BJ (cell line): ENCODE data around the gene PLG. TPM values are rescaled to one million over a fixed set of nuclear protein-coding genes. Genes with fewer than 3 reads are reported as not detected.
"Not testable (repeated sequence)": the region's sequence is repeated elsewhere in the genome, so short reads cannot be mapped to it uniquely, and the experiment has no call there.

Experiments
- CTCF ChIA-PET: fragments of 350-600 bp; formaldehyde crosslinking; extraction: SDS; loops from one replicate; lab custom pipeline; 2021; ENCODE audit warnings: antibody characterized with exemption, inconsistent platforms; lab: Yijun Ruan, JAX
- POLR2A ChIA-PET: fragments of 300-600 bp; sonication (Branson Sonifier 250); formaldehyde crosslinking; extraction: SDS; loops from one replicate; lab custom pipeline; 2021; ENCODE audit warnings: antibody characterized with exemption; lab: Charles Lee
- DNase-seq: peaks from one replicate; pipeline ENCODE4 v3.0.0-alpha.2; 2011; ENCODE audit warnings: low read depth
- H3K27me3 ChIP-seq: 2 replicates; pipeline ENCODE4 v1.6.0; 2011; ENCODE audit warnings: low read length; ENCODE audit not compliant: control insufficient read depth, insufficient read depth
- H3K36me3 ChIP-seq: 2 replicates; pipeline ENCODE4 v1.5.1; 2011; ENCODE audit warnings: low read length; ENCODE audit not compliant: control insufficient read depth, insufficient read depth
- H3K4me3 ChIP-seq: 2 replicates; pipeline ENCODE4 v1.5.1; 2011; ENCODE audit warnings: low read depth, mild to moderate bottlenecking, control low read depth, low read length
- CTCF ChIP-seq: IDR thresholded peaks from 2 replicates; pipeline ENCODE4 v1.5.1; 2011; ENCODE audit warnings: low read depth, mild to moderate bottlenecking, control low read depth, inconsistent platforms, low read length, moderate library complexity; ENCODE audit not compliant: insufficient read depth
- polyA plus RNA-seq: library from polyadenylated mRNA; depleted of rRNA; stranded (reverse); fragments of >200 nt; gene quantifications from 2 replicates; pipeline ENCODE4 v1.2.3, GENCODE V29; 2011

The PLG gene
- polyA plus RNA-seq, 1 experiment, result not detected

- Histone ChIP-seq H3K27me3 (no peaks in the 10 kb centered on the region), H3K4me3 (no peak overlapping the region), H3K36me3 (no peaks in the 10 kb centered on the region)
- POLR2A ChIA-PET, result no interaction called here
- DNase-seq, result no peak
- peak; percentile 50 for TF ChIP-seq CTCF
- CTCF ChIA-PET, result no interaction called here
Observed at GRCh38 chr6:160766989-160767646, 65.1 kb downstream of the PLG start.

- CTCF ChIA-PET, result no interaction called here
- POLR2A ChIA-PET, result no interaction called here
- H3K27me3 ChIP-seq, result no peaks in the 10 kb centered on the region
- no peaks in the 10 kb centered on the region for H3K36me3 ChIP-seq
- no peak overlapping the region for H3K4me3 ChIP-seq
- DNase-seq, result no peak
- TF ChIP-seq CTCF, result no peak
Observed at GRCh38 chr6:160767647-160768019, 65.6 kb downstream of the PLG start.

- no peak for DNase-seq
- no peaks in the 10 kb centered on the region for H3K27me3 ChIP-seq
- H3K36me3 ChIP-seq, result no peaks in the 10 kb centered on the region
- ChIA-PET CTCF (no interaction called here), POLR2A (no interaction called here)
- no peak for TF ChIP-seq CTCF
- H3K4me3 ChIP-seq, result no peak overlapping the region
Observed at GRCh38 chr6:160768101-160768500, 66.1 kb downstream of the PLG start.

GRCh38 chr6:160774399-160774798 is 72.4 kb downstream of the PLG start:
- Histone ChIP-seq H3K36me3 (no peaks in the 10 kb centered on the region), H3K4me3 (no peak overlapping the region), H3K27me3 (no peaks in the 10 kb centered on the region)
- ChIA-PET POLR2A (no interaction called here), CTCF (interaction anchor here (1.0 kb wide), 1 partner anchor 42 kb away, joined by 3 read pairs; no protein-coding TSS in a partner anchor)
- DNase-seq, result no peak
- no peak for TF ChIP-seq CTCF

- TF ChIP-seq CTCF, result no peak
- ChIA-PET CTCF (no interaction called here), POLR2A (no interaction called here)
- Histone ChIP-seq H3K36me3 (no peaks in the 10 kb centered on the region), H3K27me3 (no peaks in the 10 kb centered on the region), H3K4me3 (no peak overlapping the region)
- no peak for DNase-seq
Observed at GRCh38 chr6:160775792-160776580, 73.9 kb downstream of the PLG start.

GRCh38 chr6:160779095-160779494 is 77.1 kb downstream of the PLG start:
- H3K36me3 ChIP-seq, POLR2A ChIA-PET: not testable (repeated sequence)

GRCh38 chr6:160780656-160781055 is 78.6 kb downstream of the PLG start:
- CTCF ChIA-PET, result not testable (repeated sequence)

More at GRCh38 chr6:160779095-160779494, 77.1 kb downstream of the PLG start:
- H3K27me3 ChIP-seq, H3K4me3 ChIP-seq, DNase-seq, CTCF ChIA-PET: not testable (repeated sequence)

More at GRCh38 chr6:160780656-160781055, 78.6 kb downstream of the PLG start:
- H3K4me3 ChIP-seq, H3K36me3 ChIP-seq, H3K27me3 ChIP-seq, DNase-seq, POLR2A ChIA-PET: not testable (repeated sequence)
